Caco-2 (cell line): ENCODE data around the gene FAM171A2. TPM values are rescaled to one million over a fixed set of nuclear protein-coding genes. Genes with fewer than 3 reads are reported as not detected.

ENCODE experiments used
- BruUV-seq: library from RNA; stranded (reverse); fragments of 400-500 nt; replicated peaks from 2 replicates; lab custom pipeline; 2021; lab: Mats Ljungman, UMichigan
- CTCF ChIA-PET: fragments of 300-600 bp; sonication (Branson Sonifier 250); formaldehyde crosslinking; loops from one replicate; lab custom pipeline; 2022; ENCODE audit warnings: antibody characterized with exemption; lab: Charles Lee
- POLR2A ChIA-PET: fragments of 300-600 bp; sonication (Branson Sonifier 250); formaldehyde crosslinking; loops from one replicate; lab custom pipeline; 2022; ENCODE audit warnings: antibody characterized with exemption; lab: Charles Lee
- DNase-seq, 2 experiments: peaks; one replicate each; pipeline versions ENCODE4 v3.0.0 to v3.0.0-alpha.2; 2020 to 2022
- H3K27me3 ChIP-seq: replicated peaks from 2 replicates; pipeline ENCODE4 v1.6.0; 2011; ENCODE audit warnings: low read length; ENCODE audit not compliant: control insufficient read depth, insufficient read depth
- H3K36me3 ChIP-seq: 2 replicates; pipeline ENCODE4 v1.5.1; 2011; ENCODE audit warnings: low read length; ENCODE audit not compliant: control insufficient read depth, insufficient read depth
- H3K4me1 ChIP-seq: fragments of 250-450 bp; sonication (Bioruptor Pico); 2 replicates; pipeline ENCODE4 v1.5.1; 2020; ENCODE audit warnings: mild to moderate bottlenecking
- H3K4me3 ChIP-seq: 2 replicates; pipeline ENCODE4 v1.5.1; 2011; ENCODE audit warnings: low read depth, mild to moderate bottlenecking, control low read depth, low read length
- H3K9me3 ChIP-seq: fragments of 250-450 bp; sonication (Bioruptor Pico); 2 replicates; pipeline ENCODE4 v1.5.1; 2020; ENCODE audit warnings: mild to moderate bottlenecking, moderate library complexity
- H3K27ac Mint-ChIP-seq: one replicate; pipeline ENCODE4 v1.8.0; 2022; ENCODE audit warnings: mixed read lengths; ENCODE audit not compliant: unreplicated experiment
- H3K27me3 Mint-ChIP-seq: one replicate; pipeline ENCODE4 v1.8.0; 2022; ENCODE audit warnings: mixed read lengths; ENCODE audit not compliant: insufficient read depth, unreplicated experiment
- H3K36me3 Mint-ChIP-seq: one replicate; pipeline ENCODE4 v1.8.0; 2022; ENCODE audit warnings: mild to moderate bottlenecking, mixed read lengths; ENCODE audit not compliant: insufficient read depth, unreplicated experiment
- H3K4me1 Mint-ChIP-seq: one replicate; pipeline ENCODE4 v1.8.0; 2022; ENCODE audit warnings: low read depth, mixed read lengths; ENCODE audit not compliant: unreplicated experiment
- H3K4me3 Mint-ChIP-seq: one replicate; pipeline ENCODE4 v1.8.0; 2022; ENCODE audit warnings: mild to moderate bottlenecking, moderate library complexity, mixed read lengths; ENCODE audit not compliant: unreplicated experiment
- H3K9me3 Mint-ChIP-seq: one replicate; pipeline ENCODE4 v1.8.0; 2022; ENCODE audit warnings: mixed read lengths; ENCODE audit not compliant: unreplicated experiment
- CTCF ChIP-seq, 2 experiments: fragments of 200-600 bp in 1 of 2; IDR thresholded peaks; 1 replicate in 1 of 2; 2 replicates in 1 of 2; pipeline versions ENCODE4 v1.5.1 to v1.8.0; 2011 to 2022; ENCODE audit warnings: antibody characterized with exemption in 1 of 2, control low read depth in 1 of 2, inconsistent platforms in 1 of 2, low read depth in 1 of 2, low read length in 1 of 2, mild to moderate bottlenecking in 1 of 2, moderate library complexity in 1 of 2; ENCODE audit not compliant: insufficient read depth in 1 of 2, severe bottlenecking in 1 of 2, unreplicated experiment in 1 of 2
- intact Hi-C: fragments of 100-400 bp; cut with micrococcal nuclease; formaldehyde crosslinking; loops from one replicate; pipeline ENCODE4 v1.10.0; 2022; ENCODE audit not compliant: unreplicated experiment
- total RNA-seq: library from RNA; stranded (reverse); gene quantifications from 2 replicates; pipeline ENCODE4 v1.2.3, GENCODE V29; 2022

The FAM171A2 gene
- total RNA-seq, 1 experiment from 2014 or later: 3.6 TPM

- H3K4me3 ChIP-seq: no peak overlapping the region
- BruUV-seq: no TSS peak
- Mint-ChIP-seq H3K4me3 (no peak overlapping the region), H3K9me3 (no peaks in the 10 kb centered on the region), H3K27me3 (no peaks in the 10 kb centered on the region), H3K27ac (no peak overlapping the region), H3K36me3 (no peaks in the 10 kb centered on the region), H3K4me1 (no peaks in the 10 kb centered on the region)
- CTCF ChIA-PET: no interaction called here
- POLR2A ChIA-PET: no interaction called here
- no peak for DNase-seq
- no peaks in the 10 kb centered on the region for H3K9me3 ChIP-seq
- no peak for TF ChIP-seq CTCF (IDR thresholded peaks at IDR 0.05; ENCODE audit: insufficient read depth in 1 of 2, low read depth in 1 of 2, low read length in 1 of 2, severe bottlenecking in 1 of 2, unreplicated experiment in 1 of 2)
- H3K36me3 ChIP-seq: no peaks in the 10 kb centered on the region
- H3K4me1 ChIP-seq: no peaks in the 10 kb centered on the region
- no peaks in the 10 kb centered on the region; the same call in 1 of the 2 replicates for H3K27me3 ChIP-seq
- intact Hi-C loops: no loop called here
These were observed 28.9 kb downstream of the FAM171A2 start for GRCh38 chr17:44334727-44335126.

GRCh38 chr17:44334315-44334714 lies 29.3 kb downstream of the FAM171A2 start:
- H3K27me3 Mint-ChIP-seq: no peaks in the 10 kb centered on the region
- Histone ChIP-seq H3K4me1 (no peaks in the 10 kb centered on the region), H3K9me3 (no peaks in the 10 kb centered on the region), H3K36me3 (no peaks in the 10 kb centered on the region), H3K4me3 (no peak overlapping the region), H3K27me3 (no peaks in the 10 kb centered on the region; the same call in 1 of the 2 replicates)
- ChIA-PET CTCF (no interaction called here), POLR2A (no interaction called here)
- intact Hi-C loops: no loop called here
- no peaks in the 10 kb centered on the region for H3K36me3 Mint-ChIP-seq
- H3K9me3 Mint-ChIP-seq: no peaks in the 10 kb centered on the region
- DNase-seq: no peak
- no TSS peak for BruUV-seq
- TF ChIP-seq CTCF (IDR thresholded peaks at IDR 0.05; ENCODE audit: insufficient read depth in 1 of 2, low read depth in 1 of 2, low read length in 1 of 2, severe bottlenecking in 1 of 2, unreplicated experiment in 1 of 2): no peak
- no peak overlapping the region for H3K27ac Mint-ChIP-seq
- no peak overlapping the region for H3K4me3 Mint-ChIP-seq
- H3K4me1 Mint-ChIP-seq: no peaks in the 10 kb centered on the region

- Histone ChIP-seq H3K36me3 (no peaks in the 10 kb centered on the region), H3K27me3 (no peaks in the 10 kb centered on the region; the same call in 1 of the 2 replicates), H3K4me3 (no peak overlapping the region), H3K4me1 (no peaks in the 10 kb centered on the region), H3K9me3 (no peaks in the 10 kb centered on the region)
- no peaks in the 10 kb centered on the region for H3K9me3 Mint-ChIP-seq
- no peak for DNase-seq
- intact Hi-C loops: no loop called here
- H3K27me3 Mint-ChIP-seq: no peaks in the 10 kb centered on the region
- ChIA-PET POLR2A (no interaction called here), CTCF (interaction anchor here (1.1 kb wide), 1 partner anchor 12 kb away, joined by 3 read pairs; no protein-coding TSS in a partner anchor)
- no peaks in the 10 kb centered on the region for H3K36me3 Mint-ChIP-seq
- no peak for TF ChIP-seq CTCF (IDR thresholded peaks at IDR 0.05; ENCODE audit: insufficient read depth in 1 of 2, low read depth in 1 of 2, low read length in 1 of 2, severe bottlenecking in 1 of 2, unreplicated experiment in 1 of 2)
- BruUV-seq: no TSS peak
- no peak overlapping the region for H3K4me3 Mint-ChIP-seq
- no peaks in the 10 kb centered on the region for H3K4me1 Mint-ChIP-seq
- no peak overlapping the region for H3K27ac Mint-ChIP-seq
These were observed 30.3 kb downstream of the FAM171A2 start for GRCh38 chr17:44333371-44333770.
